Activated CD8-positive, alpha-beta memory T cell treated with anti-CD3 and anti-CD28 coated beads for 48 hours (primary cell): Measurements from ENCODE around the gene CAPN9.
"Not testable (repeated sequence)": the region's sequence is repeated elsewhere in the genome, so short reads cannot be mapped to it uniquely, and the experiment has no call there.

Experiments
- DNase-seq, 3 experiments: peaks; one replicate each; pipeline ENCODE4 v3.0.0-alpha.2; 2020; ENCODE audit warnings: low read depth in 2 of 3, low spot score in 2 of 3

Gene CAPN9

GRCh38 chr1:230845184-230845583, 98.0 kb downstream of the CAPN9 start:
- DNase-seq, result not testable (repeated sequence)

GRCh38 chr1:230848235-230848634, 101.0 kb downstream of the CAPN9 start:
- no peak for DNase-seq

DNA sequence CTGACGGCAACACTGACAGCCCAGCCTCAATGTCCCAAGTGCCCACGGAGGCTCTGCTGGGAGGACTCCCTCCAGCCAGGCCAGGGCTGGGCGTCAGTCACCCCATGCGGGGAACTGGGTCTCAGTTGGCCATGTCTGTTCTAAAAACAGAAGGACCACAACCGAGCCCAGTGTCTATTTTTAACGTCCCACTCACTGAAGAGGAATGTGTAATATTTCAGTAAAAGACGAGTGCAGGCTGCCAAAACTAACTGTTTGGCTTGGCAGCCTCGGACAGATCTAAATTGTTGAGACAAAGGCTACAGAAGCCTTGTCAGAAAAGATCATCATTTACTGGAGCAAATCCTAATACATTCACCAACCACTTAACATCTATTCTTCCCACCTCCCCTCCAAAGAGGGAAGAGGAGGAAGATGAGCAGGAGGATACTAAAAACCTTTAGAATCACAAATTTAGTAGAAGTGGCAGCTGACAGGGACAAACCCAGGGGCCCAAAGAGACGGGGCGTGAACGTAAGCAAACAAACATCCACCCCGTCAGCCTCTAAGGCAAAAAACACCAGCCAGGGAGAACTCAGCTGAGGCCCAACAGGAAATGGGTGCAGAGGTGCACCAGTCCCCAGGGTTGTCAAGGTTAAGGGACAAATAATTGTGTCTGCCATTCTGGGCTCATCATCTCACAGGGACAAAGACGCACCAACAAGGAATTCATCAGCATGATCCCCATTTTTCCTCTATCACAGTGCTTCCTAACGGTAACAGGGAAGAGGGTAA, 102.5 kb downstream of the CAPN9 start:
- DNase-seq, result no peak

- DNase-seq, result no peak
Observed at GRCh38 chr1:230850547-230850946, 103.4 kb downstream of the CAPN9 start.

DNA sequence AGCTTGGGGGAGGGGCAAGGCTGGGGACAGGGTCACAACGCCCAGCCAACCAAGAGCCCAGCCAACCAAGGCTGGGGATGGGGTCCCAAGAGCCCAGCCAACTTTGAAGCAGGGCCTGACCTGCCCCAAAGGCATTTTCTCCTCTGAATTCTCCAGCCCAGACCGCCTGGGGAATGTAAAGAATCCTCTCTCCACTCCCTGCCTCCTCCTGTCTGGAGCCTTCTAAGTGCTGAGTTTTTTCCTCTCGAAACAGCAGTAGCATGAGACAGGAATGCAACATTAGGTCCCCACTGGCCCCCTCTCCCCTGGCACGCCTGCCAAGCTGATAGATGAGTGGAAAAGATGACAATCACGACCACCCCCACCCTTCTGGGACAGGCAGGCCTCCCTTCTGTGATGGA, 104.1 kb downstream of the CAPN9 start:
- no peak for DNase-seq
